GM18873 (cell line): ENCODE data around the gene ARMH3.
"Not testable (repeated sequence)": the region's sequence is repeated elsewhere in the genome, so short reads cannot be mapped to it uniquely, and the experiment has no call there.

Experiments used
- ATAC-seq: cut with Tn5 transposase; IDR thresholded peaks from one replicate; pipeline ENCODE4 v1.9.1; 2021; ENCODE audit warnings: mild to moderate bottlenecking, moderate library complexity, moderate number of reproducible peaks; ENCODE audit not compliant: unreplicated experiment, low FRiP score

Gene ARMH3

GRCh38 chr10:102055647-102056419, at the start of gene ARMH3:
TSS of gene ARMH3 (minus strand) at chr10:102056173. CDS start at chr10:102040114, 16,059 bp downstream.
- ATAC-seq: peak; percentile 79

- ATAC-seq: no peak
Measured at GRCh38 chr10:102102421-102102820, 46.4 kb upstream of the ARMH3 start.

GRCh38 chr10:102101152-102101551, 45.2 kb upstream of the ARMH3 start:
- ATAC-seq: no peak

- ATAC-seq: no peak
Measured at GRCh38 chr10:102096449-102096848, 40.5 kb upstream of the ARMH3 start.

GRCh38 chr10:102090772-102091171, 34.8 kb upstream of the ARMH3 start:
- ATAC-seq: no peak

- ATAC-seq: no peak
Measured at GRCh38 chr10:102086196-102086595, 30.2 kb upstream of the ARMH3 start.

GRCh38 chr10:102085336-102085735, 29.4 kb upstream of the ARMH3 start:
- ATAC-seq: no peak

- ATAC-seq: no peak
Measured at GRCh38 chr10:102083541-102083940, 27.6 kb upstream of the ARMH3 start.

GRCh38 chr10:102072673-102073527, 16.9 kb upstream of the ARMH3 start:
- ATAC-seq: no peak

- no peak for ATAC-seq
Measured at GRCh38 chr10:102069071-102069470, 13.1 kb upstream of the ARMH3 start.

GRCh38 chr10:102068216-102068615, 12.2 kb upstream of the ARMH3 start:
- ATAC-seq: no peak

- ATAC-seq: no peak
Measured at GRCh38 chr10:102067091-102067916, 11.3 kb upstream of the ARMH3 start.

GRCh38 chr10:102066399-102067088, 10.6 kb upstream of the ARMH3 start:
- ATAC-seq: no peak

GRCh38 chr10:102065561-102066398, 9.8 kb upstream of the ARMH3 start:
- peak; percentile 15 for ATAC-seq

GRCh38 chr10:102064868-102065560, 9.0 kb upstream of the ARMH3 start, which contains the start of gene HPS6:
TSS of gene HPS6 (plus strand) at chr10:102065349. CDS start at chr10:102065475, 126 bp downstream.
- ATAC-seq: peak; percentile 70

- no peak for ATAC-seq
Measured at GRCh38 chr10:102064503-102064867, 8.5 kb upstream of the ARMH3 start.

GRCh38 chr10:102059987-102060386, 4.0 kb upstream of the ARMH3 start:
- no peak for ATAC-seq

GRCh38 chr10:102054881-102055646, 909 bp downstream of the ARMH3 start:
- ATAC-seq: not testable (repeated sequence)
